ENCODE measurements around the gene LCE1D.

DNA sequence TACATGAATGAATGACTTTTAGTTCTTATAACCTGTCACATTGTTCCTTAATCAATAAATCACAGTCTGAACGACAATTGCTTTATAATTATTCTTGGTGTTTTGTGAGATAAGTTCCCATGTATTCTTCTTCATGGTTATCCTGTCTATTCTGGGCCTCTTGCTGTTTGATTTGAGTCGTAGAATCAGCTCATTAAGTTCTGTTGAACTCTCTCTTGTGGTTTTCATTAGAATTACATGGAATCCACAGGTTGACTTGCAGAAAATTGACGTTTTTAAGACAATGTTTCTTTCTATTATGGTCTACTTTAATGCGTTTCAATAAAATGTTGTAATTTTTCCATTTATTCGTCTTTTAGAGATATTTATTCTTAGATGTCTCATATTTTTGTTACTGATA is 26.8 kb downstream of the LCE1D start:
- TF ChIP-seq POLR2AphosphoS5 (IDR thresholded peaks at IDR 0.05; ENCODE audit: borderline replicate concordance, low read depth, low read length) (no peak), EZH2 (IDR thresholded peaks at IDR 0.05) (no peak), FOXP2 (optimal IDR thresholded peaks at IDR 0.05; ENCODE audit: control extremely low read depth, extremely low read length, insufficient read depth) (no peak)
